AG10803 (cell line): ENCODE measurements around the gene OXER1.

Experiments used
- DNase-seq: peaks from one replicate; pipeline ENCODE4 v3.0.0; 2010; ENCODE audit warnings: low read depth
- H3K4me3 ChIP-seq: 2 replicates; pipeline ENCODE4 v1.5.1; 2011; ENCODE audit warnings: mild to moderate bottlenecking, low read length, control low read depth
- TF ChIP-seq, protein P1 (sequence below): conservative IDR thresholded peaks from 2 replicates; pipeline ENCODE4 v1.5.1; 2011; ENCODE audit warnings: mild to moderate bottlenecking, low read length, control low read depth, inconsistent platforms

Gene OXER1

DNA sequence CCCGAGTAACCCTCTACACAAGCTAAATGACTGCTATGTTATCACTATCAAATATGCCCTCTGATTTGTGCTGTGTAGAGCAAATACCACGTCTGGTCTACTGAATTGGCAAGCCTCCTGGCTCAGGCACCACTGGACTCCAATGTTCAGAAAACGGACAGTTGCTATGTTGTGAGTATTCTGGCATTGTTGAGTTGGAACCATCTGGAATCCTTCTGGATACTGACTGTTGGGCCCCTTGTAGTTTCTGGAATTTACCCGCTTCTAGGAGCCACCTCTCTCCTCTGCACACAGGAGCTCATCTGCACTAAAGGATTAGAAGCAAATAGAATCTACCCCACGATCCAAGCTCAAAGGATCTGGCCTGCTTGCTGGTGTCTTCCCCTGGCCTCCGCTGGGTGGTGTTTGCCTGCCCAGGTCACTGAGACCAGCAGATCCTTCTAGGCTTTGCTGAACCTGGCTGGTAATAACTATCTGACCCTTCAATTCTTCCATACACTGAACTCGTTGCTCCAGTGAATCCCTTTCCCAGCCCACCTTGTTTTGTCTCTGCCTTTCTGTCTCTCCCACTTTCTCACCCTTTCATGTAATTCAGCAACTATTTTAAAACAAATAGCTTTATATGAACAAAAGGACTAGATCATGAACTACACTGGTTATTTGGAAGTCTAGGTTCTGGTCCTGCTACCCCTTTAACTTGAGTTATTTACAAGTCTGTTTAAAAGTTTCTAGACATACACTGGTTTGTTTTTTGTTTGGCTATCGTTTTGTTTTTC is 30.5 kb upstream of the OXER1 start:
- TF ChIP-seq, protein P1, sequence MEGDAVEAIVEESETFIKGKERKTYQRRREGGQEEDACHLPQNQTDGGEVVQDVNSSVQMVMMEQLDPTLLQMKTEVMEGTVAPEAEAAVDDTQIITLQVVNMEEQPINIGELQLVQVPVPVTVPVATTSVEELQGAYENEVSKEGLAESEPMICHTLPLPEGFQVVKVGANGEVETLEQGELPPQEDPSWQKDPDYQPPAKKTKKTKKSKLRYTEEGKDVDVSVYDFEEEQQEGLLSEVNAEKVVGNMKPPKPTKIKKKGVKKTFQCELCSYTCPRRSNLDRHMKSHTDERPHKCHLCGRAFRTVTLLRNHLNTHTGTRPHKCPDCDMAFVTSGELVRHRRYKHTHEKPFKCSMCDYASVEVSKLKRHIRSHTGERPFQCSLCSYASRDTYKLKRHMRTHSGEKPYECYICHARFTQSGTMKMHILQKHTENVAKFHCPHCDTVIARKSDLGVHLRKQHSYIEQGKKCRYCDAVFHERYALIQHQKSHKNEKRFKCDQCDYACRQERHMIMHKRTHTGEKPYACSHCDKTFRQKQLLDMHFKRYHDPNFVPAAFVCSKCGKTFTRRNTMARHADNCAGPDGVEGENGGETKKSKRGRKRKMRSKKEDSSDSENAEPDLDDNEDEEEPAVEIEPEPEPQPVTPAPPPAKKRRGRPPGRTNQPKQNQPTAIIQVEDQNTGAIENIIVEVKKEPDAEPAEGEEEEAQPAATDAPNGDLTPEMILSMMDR: peak; percentile 54
- DNase-seq: peak; percentile 24
- H3K4me3 ChIP-seq: no peak overlapping the region

DNA sequence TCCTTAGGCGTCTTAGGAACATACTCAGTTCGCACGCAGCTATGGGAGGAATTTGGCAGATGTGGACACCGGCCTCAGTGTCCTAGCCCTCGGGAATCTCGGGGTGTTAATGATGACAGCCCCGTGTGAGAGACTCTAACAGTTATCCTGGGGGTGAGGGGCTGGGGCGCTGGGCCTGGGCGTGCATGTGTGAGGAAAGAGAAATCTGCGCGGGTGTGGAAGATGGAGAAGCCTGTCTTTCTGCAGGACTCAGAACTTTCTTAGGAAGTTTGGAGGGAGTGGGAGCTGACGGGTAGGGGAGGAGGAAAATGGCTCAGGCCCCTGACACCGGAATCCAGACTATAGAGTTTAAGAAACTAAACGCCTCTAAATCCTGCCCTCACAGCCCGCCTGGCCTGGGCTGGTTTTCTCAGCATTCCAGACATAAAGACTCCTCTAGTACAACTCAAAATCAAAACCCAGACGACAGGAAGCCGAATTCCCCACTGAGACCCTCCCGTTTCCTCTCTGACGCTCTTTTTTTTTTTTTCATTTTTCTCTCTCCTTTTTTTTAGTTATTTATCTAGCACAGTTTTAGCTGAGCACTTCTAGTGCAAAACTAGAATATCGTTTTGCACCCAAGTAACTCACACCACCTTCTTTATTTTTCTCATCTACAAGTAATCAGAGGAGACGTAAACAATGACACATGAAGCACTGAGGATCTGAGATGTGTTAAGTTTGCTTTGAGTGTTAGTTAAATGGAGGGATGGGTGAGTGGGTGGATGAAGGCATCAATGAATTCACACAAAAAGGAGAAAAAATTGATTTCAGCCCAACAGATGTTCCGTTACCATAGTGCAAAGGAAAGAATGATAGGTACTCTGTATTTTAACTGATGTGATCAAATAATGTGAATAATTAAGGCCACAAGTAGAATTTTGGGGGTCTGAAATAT is 29.7 kb upstream of the OXER1 start:
- H3K4me3 ChIP-seq: no peak overlapping the region
- DNase-seq: no peak
- TF ChIP-seq, protein P1: no peak

DNA sequence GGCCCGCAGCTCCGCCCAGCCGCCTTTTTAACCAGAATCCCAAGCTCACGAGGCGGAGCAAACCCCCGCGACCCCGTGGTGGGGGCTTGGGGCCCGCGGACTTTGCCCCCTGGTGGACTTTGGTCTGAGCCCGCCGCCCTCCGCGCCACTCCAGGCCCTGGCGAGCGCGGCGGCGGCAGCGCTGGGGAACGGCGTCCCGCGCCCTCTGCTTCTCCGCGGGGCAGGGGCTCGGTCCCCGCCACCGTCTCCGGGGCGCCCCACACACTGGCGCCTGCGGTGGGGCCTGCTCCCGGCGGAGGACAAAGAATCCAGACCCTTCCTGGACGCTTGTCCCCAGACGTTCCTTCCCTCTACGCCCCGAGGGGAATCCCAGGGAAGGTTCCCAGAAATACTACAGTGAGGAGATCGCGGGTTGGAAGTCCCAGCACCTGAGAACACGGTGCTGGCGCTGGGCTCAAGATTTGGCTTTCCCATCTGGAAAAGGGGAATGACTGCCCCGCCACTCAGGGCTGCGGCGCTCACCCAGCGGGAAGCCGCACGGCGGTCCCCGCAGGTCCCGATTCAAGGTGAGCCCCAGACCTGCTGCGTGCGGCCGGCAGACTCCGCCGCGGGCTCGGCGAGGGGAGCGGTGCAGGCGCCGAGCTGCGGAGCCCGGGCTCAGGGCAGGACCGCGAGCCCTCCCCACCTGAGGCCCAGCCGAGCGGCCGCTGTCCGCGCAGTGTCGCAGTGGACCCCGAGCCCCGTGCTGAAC is 28.8 kb upstream of the OXER1 start, which contains the start of gene HAAO:
Gene HAAO, minus strand, starts transcription at position 1 of the 751 bp plus-strand sequence. CDS start 47 bp downstream, outside the sequence.
- TF ChIP-seq, protein P1: no peak
- no peak for DNase-seq
- H3K4me3 ChIP-seq: peak within 1 kb of the TSS; percentile 36

DNA sequence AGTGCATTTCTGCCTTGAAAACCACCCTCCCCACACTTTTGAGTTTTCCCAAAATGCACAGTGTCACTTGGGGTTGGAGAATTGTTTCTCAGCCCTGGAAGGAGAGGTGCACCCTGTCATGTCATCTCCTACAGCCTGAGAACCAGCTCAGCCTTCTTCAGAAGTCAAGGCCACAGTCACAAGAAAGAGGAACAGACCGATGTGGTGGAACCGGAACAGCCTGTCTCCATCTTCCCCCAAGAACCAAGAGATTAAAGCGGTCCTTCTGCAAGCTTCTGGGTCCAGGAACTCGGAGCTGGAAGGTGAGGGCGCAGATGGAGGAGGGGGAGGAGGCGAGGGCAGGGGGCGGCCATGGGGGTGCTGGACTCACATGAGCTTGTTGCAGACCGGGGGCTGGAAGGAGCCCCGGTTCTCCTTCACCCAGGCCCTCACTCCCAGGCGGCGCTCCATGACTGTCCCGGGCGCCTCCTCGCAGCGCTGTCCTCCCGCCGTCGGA is 28.2 kb upstream of the OXER1 start:
- TF ChIP-seq, protein P1: no peak
- DNase-seq: no peak
- peak overlapping the region; percentile 36 for H3K4me3 ChIP-seq

DNA sequence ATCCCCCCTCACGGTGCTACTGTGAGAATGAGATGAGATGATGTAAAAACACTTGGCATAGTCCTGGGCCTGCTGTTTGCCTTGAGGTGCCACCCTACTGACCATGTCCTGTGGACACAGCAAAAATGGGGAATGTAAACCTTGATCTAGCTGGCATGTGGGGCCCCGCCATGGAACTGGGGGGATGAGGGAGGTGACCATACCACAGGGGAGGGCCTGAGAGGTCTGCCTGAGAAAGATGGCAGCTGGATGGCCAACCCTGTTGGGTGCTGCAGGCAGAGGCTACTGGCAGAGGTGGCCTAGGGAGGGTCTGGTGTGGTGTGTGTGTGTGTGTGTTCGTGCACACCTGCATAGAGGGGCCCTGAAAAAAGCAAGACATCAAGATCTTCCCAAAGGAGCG is 27.7 kb upstream of the OXER1 start:
- TF ChIP-seq, protein P1: no peak
- DNase-seq: no peak
- no peak overlapping the region for H3K4me3 ChIP-seq

DNA sequence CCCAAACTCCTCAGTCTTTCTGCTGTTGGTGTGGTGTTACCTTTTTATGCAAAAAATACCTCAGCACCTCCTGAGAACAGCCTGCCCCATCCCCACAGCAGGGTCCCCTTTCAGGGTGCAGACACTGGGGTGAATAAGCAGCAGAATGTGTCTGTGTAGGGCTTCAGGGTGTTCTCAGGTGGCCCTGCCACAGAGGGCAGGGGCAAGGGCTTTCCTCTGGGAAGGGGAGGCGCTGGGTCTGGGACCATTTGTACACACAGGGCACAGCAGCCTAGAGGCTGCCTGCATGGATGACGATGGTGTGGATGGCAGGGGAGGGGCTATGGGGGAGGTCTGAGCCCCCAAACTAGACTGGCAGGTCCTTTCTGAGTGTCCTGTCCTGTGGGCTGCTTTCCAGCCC is 25.8 kb upstream of the OXER1 start:
- no peak for DNase-seq
- no peak overlapping the region for H3K4me3 ChIP-seq
- TF ChIP-seq, protein P1: no peak
